ENCODE measurements around the gene RAB3IL1.

RAB3IL1 gene

DNA sequence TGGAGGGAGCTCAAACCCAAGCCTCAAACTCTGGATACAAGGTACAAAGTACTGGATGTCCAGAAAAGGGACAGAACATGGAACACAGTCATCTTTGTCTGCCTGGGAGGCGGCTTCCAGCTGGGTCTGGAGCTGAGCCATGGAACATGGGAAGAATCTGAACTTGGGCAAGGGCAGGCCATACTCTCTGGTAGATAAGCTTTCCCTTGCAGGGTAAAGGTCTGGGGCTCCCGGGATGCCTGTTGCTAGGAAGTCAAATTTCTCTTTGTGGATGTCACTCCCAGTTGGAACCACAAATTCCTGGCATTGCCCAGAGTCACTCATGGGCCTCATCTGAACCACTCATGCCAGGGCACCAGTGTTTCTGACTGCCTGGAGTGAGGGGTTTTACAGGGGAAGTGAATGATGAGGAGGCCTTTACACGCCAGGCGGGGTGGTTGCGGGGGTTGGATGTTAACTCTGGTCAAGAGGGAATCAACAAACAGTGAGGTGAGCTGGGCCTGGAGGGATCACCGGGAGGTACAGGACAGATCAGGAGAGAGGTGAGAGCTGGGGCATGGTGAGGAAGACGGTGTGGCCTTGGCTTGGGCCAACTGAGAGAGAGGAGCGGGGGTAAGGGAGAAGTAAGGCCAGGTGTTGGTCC lies 44.3 kb upstream of the RAB3IL1 start:
- Histone ChIP-seq H3K79me1 (ENCODE audit: low read depth, low read length) (peaks cover 8% of the 10 kb centered on the region), H2BK120ac (ENCODE audit: low read depth, low read length) (no peak overlapping the region), H3K9ac (ENCODE audit: low read depth, low read length, poor library complexity) (no peak overlapping the region), H3K4me3 (ENCODE audit: low read length in 2 of 2) (no peak overlapping the region), H2AFZ (ENCODE audit: low read length) (no peak overlapping the region), H3K23ac (ENCODE audit: low read depth, low read length, poor library complexity) (no peak overlapping the region), H3K9me3 (replicated peaks in 1 of 2; ENCODE audit: control insufficient read depth in 2 of 2, insufficient read depth in 1 of 2, low read depth in 1 of 2, low read length in 2 of 2) (no peaks in the 10 kb centered on the region), H2BK5ac (ENCODE audit: low read length) (no peak overlapping the region), H3K4ac (ENCODE audit: low read length) (no peak overlapping the region), H3K14ac (ENCODE audit: low read length) (no peak overlapping the region), H3K4me2 (ENCODE audit: insufficient read depth, low read length, poor library complexity, severe bottlenecking) (no peak overlapping the region), H4K8ac (ENCODE audit: low read depth, low read length) (no peak overlapping the region), H2AK5ac (ENCODE audit: low read depth, low read length) (no peak overlapping the region), H4K91ac (ENCODE audit: low read depth, low read length, poor library complexity) (no peak overlapping the region), H2BK12ac (ENCODE audit: low read length) (no peak overlapping the region), H3K4me1 (ENCODE audit: control insufficient read depth in 2 of 2, insufficient read depth in 1 of 2, low read depth in 1 of 2, low read length in 2 of 2) (peaks cover 1 to 4% of the 10 kb centered on the region in 2 donors), H3K27me3 (ENCODE audit: control insufficient read depth in 3 of 3, insufficient read depth in 3 of 3, low read depth in 1 of 3, low read length in 3 of 3) (no peaks in the 10 kb centered on the region), H3K27ac (replicated peaks; ENCODE audit: low read length) (no peak overlapping the region), H2BK15ac (ENCODE audit: low read length) (no peak overlapping the region), H3K18ac (ENCODE audit: low read length) (no peak overlapping the region), H3K36me3 (replicated peaks in 1 of 2; ENCODE audit: control insufficient read depth in 2 of 2, insufficient read depth in 2 of 2, low read length in 2 of 2) (peaks cover 15 to 38% of the 10 kb centered on the region in 2 donors)
- WGBS, 2 donors (ENCODE audit: extremely low coverage in 2 of 2, insufficient read length in 2 of 2, insufficient replicate concordance in 1 of 2) = no CpG with 5 or more reads among the region's 8 CpGs
- no peak for DNase-seq (ENCODE audit: low spot score)

DNA sequence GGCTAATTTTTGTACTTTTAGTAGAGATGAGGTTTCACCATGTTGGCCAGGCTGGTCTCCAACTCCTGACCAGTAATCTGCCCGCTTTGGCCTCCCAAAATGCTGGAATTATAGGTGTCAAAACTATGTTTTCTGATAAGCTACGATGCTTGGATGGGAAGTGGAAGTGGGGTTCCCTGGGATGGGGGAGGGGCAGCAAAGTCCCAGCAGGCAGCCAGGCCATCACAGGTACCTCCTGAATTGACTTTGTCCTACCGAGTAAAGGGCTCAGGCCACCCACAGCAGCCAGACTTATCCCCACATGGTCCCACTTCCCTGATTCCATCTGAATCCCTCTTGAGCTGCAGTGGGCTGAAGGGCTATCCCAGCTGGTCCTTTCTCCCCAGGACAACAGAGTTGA lies 43.2 kb upstream of the RAB3IL1 start:
- Histone ChIP-seq H3K79me1 (ENCODE audit: low read depth, low read length) (peaks cover 8% of the 10 kb centered on the region), H3K4me1 (ENCODE audit: control insufficient read depth in 2 of 2, insufficient read depth in 1 of 2, low read depth in 1 of 2, low read length in 2 of 2) (peaks cover 2% of the 10 kb centered on the region in 2 donors)
- no CpG with 5 or more reads among the region's 3 CpGs for WGBS, 2 donors (ENCODE audit: extremely low coverage in 2 of 2, insufficient read length in 2 of 2, insufficient replicate concordance in 1 of 2)

DNA sequence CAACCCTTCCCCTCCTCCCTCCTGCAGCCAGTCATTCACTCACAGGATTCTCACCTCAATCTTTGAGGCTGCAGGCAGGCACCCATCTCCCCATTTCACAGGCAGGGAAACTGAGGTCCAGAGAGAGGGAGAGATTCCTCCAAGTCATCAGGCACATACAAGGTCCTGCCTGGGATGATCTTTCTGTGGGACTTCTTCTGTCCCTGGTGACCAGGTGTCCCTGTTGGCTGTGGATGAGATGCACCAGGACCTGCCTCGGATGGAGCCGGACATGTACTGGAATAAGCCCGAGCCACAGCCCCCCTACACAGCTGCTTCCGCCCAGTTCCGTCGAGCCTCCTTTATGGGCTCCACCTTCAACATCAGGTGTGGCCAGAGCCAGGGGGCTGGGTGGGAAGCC lies 42.3 kb upstream of the RAB3IL1 start:
- Histone ChIP-seq H3K27me3 (ENCODE audit: control insufficient read depth in 3 of 3, insufficient read depth in 3 of 3, low read depth in 1 of 3, low read length in 3 of 3) (peaks cover 0 to 17% (median 3%) of the 10 kb centered on the region in 3 experiments), H3K9me3 (replicated peaks in 1 of 2; ENCODE audit: control insufficient read depth in 2 of 2, insufficient read depth in 1 of 2, low read depth in 1 of 2, low read length in 2 of 2) (no peaks in the 10 kb centered on the region), H2BK5ac (ENCODE audit: low read length) (no peak overlapping the region), H3K9ac (ENCODE audit: low read depth, low read length, poor library complexity) (no peak overlapping the region), H2AFZ (ENCODE audit: low read length) (no peak overlapping the region), H4K91ac (ENCODE audit: low read depth, low read length, poor library complexity) (no peak overlapping the region), H3K4me2 (ENCODE audit: insufficient read depth, low read length, poor library complexity, severe bottlenecking) (no peak overlapping the region), H2BK15ac (ENCODE audit: low read length) (no peak overlapping the region), H2BK120ac (ENCODE audit: low read depth, low read length) (peak overlapping the region; percentile 3), H3K4ac (ENCODE audit: low read length) (no peak overlapping the region), H3K36me3 (replicated peaks in 1 of 2; ENCODE audit: control insufficient read depth in 2 of 2, insufficient read depth in 2 of 2, low read length in 2 of 2) (peaks cover 11 to 21% of the 10 kb centered on the region in 2 donors), H2BK12ac (ENCODE audit: low read length) (no peak overlapping the region), H3K27ac (replicated peaks; ENCODE audit: low read length) (no peak overlapping the region), H3K23ac (ENCODE audit: low read depth, low read length, poor library complexity) (no peak overlapping the region), H2AK5ac (ENCODE audit: low read depth, low read length) (no peak overlapping the region), H3K18ac (ENCODE audit: low read length) (no peak overlapping the region), H3K14ac (ENCODE audit: low read length) (no peak overlapping the region), H3K79me1 (ENCODE audit: low read depth, low read length) (peaks cover 3% of the 10 kb centered on the region), H3K4me1 (ENCODE audit: control insufficient read depth in 2 of 2, insufficient read depth in 1 of 2, low read depth in 1 of 2, low read length in 2 of 2) (peaks cover 0 to 5% of the 10 kb centered on the region in 2 donors), H4K8ac (ENCODE audit: low read depth, low read length) (no peak overlapping the region), H3K4me3 (ENCODE audit: low read length in 2 of 2) (no peak overlapping the region)
- WGBS, 2 donors (ENCODE audit: extremely low coverage in 2 of 2, insufficient read length in 2 of 2, insufficient replicate concordance in 1 of 2) = no CpG with 5 or more reads among the region's 6 CpGs
- no peak for DNase-seq (ENCODE audit: low spot score)

More for the DNA sequence above, 43.2 kb upstream of the RAB3IL1 start:
- no peak overlapping the region for H3K4me3 ChIP-seq (ENCODE audit: low read length in 2 of 2)
- H2BK12ac ChIP-seq (ENCODE audit: low read length) = no peak overlapping the region
- H2BK120ac ChIP-seq (ENCODE audit: low read depth, low read length) = no peak overlapping the region
- no peak overlapping the region for H4K91ac ChIP-seq (ENCODE audit: low read depth, low read length, poor library complexity)
- H3K27me3 ChIP-seq (ENCODE audit: control insufficient read depth in 3 of 3, insufficient read depth in 3 of 3, low read depth in 1 of 3, low read length in 3 of 3) = peaks cover 0 to 9% (median 0%) of the 10 kb centered on the region in 3 experiments
- H3K23ac ChIP-seq (ENCODE audit: low read depth, low read length, poor library complexity) = no peak overlapping the region
- no peak overlapping the region for H3K4ac ChIP-seq (ENCODE audit: low read length)
- no peak overlapping the region for H2BK5ac ChIP-seq (ENCODE audit: low read length)
- no peak for DNase-seq (ENCODE audit: low spot score)
- H3K18ac ChIP-seq (ENCODE audit: low read length) = no peak overlapping the region
- H3K14ac ChIP-seq (ENCODE audit: low read length) = no peak overlapping the region
- H4K8ac ChIP-seq (ENCODE audit: low read depth, low read length) = no peak overlapping the region
- H3K36me3 ChIP-seq (replicated peaks in 1 of 2; ENCODE audit: control insufficient read depth in 2 of 2, insufficient read depth in 2 of 2, low read length in 2 of 2) = peaks cover 15 to 30% of the 10 kb centered on the region in 2 donors
- no peak overlapping the region for H3K4me2 ChIP-seq (ENCODE audit: insufficient read depth, low read length, poor library complexity, severe bottlenecking)
- no peak overlapping the region for H3K27ac ChIP-seq (replicated peaks; ENCODE audit: low read length)
- H2AFZ ChIP-seq (ENCODE audit: low read length) = no peak overlapping the region
- no peak overlapping the region for H2BK15ac ChIP-seq (ENCODE audit: low read length)
- no peaks in the 10 kb centered on the region for H3K9me3 ChIP-seq (replicated peaks in 1 of 2; ENCODE audit: control insufficient read depth in 2 of 2, insufficient read depth in 1 of 2, low read depth in 1 of 2, low read length in 2 of 2)
- no peak overlapping the region for H3K9ac ChIP-seq (ENCODE audit: low read depth, low read length, poor library complexity)
- no peak overlapping the region for H2AK5ac ChIP-seq (ENCODE audit: low read depth, low read length)

DNA sequence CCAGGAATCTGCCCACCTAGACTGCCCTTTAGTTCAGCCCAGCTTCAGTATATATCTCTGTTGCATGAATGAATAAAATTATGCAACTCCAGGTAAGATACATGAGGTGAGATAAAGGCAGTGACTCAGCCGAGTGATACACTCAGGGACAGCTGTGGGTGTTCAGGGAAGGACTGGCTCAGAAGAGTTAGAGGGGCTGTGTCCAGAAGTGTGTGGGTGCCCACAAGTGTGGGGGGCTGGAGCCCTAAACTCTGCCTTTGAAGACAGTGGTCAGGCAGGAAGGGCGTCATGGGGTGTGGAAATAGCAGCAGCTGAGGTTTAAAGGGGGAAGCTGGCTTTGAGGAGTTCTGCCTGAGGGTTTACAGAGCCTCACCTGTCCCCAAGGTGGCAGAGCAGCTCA lies 41.7 kb upstream of the RAB3IL1 start:
- H2BK12ac ChIP-seq (ENCODE audit: low read length) = no peak overlapping the region
- H3K4me2 ChIP-seq (ENCODE audit: insufficient read depth, low read length, poor library complexity, severe bottlenecking) = no peak overlapping the region
- H2AK5ac ChIP-seq (ENCODE audit: low read depth, low read length) = no peak overlapping the region
- no peak overlapping the region for H2BK5ac ChIP-seq (ENCODE audit: low read length)
- no peak overlapping the region for H3K4me3 ChIP-seq (ENCODE audit: low read length in 2 of 2)
- H3K9ac ChIP-seq (ENCODE audit: low read depth, low read length, poor library complexity) = no peak overlapping the region
- H3K79me1 ChIP-seq (ENCODE audit: low read depth, low read length) = peaks cover 3% of the 10 kb centered on the region
- DNase-seq (ENCODE audit: low spot score) = no peak
- peaks cover 11 to 16% of the 10 kb centered on the region in 2 donors for H3K36me3 ChIP-seq (replicated peaks in 1 of 2; ENCODE audit: control insufficient read depth in 2 of 2, insufficient read depth in 2 of 2, low read length in 2 of 2)
- H4K8ac ChIP-seq (ENCODE audit: low read depth, low read length) = no peak overlapping the region
- no peak overlapping the region for H2AFZ ChIP-seq (ENCODE audit: low read length)
- no peak overlapping the region for H4K91ac ChIP-seq (ENCODE audit: low read depth, low read length, poor library complexity)
- H2BK120ac ChIP-seq (ENCODE audit: low read depth, low read length) = no peak overlapping the region
- no peak overlapping the region for H3K18ac ChIP-seq (ENCODE audit: low read length)
- no peak overlapping the region for H3K23ac ChIP-seq (ENCODE audit: low read depth, low read length, poor library complexity)
- peaks cover 0 to 8% of the 10 kb centered on the region in 2 donors for H3K4me1 ChIP-seq (ENCODE audit: control insufficient read depth in 2 of 2, insufficient read depth in 1 of 2, low read depth in 1 of 2, low read length in 2 of 2)
- H3K14ac ChIP-seq (ENCODE audit: low read length) = no peak overlapping the region
- H3K4ac ChIP-seq (ENCODE audit: low read length) = no peak overlapping the region
- WGBS, 2 donors (ENCODE audit: extremely low coverage in 2 of 2, insufficient read length in 2 of 2, insufficient replicate concordance in 1 of 2) = no CpG with 5 or more reads among the region's 2 CpGs
- H3K27ac ChIP-seq (replicated peaks; ENCODE audit: low read length) = no peak overlapping the region
- no peak overlapping the region for H2BK15ac ChIP-seq (ENCODE audit: low read length)
- peaks cover 0 to 21% (median 3%) of the 10 kb centered on the region in 3 experiments for H3K27me3 ChIP-seq (ENCODE audit: control insufficient read depth in 3 of 3, insufficient read depth in 3 of 3, low read depth in 1 of 3, low read length in 3 of 3)
- H3K9me3 ChIP-seq (replicated peaks in 1 of 2; ENCODE audit: control insufficient read depth in 2 of 2, insufficient read depth in 1 of 2, low read depth in 1 of 2, low read length in 2 of 2) = no peaks in the 10 kb centered on the region
